Measurements from ENCODE around the gene LAMTOR2.

LAMTOR2 gene

GRCh38 chr1:156095906-156096508 is 41.4 kb downstream of the LAMTOR2 start:
- peak overlapping the region; percentile 35 for H3K4me3 Mint-ChIP-seq

GRCh38 chr1:156096640-156097391 is 42.2 kb downstream of the LAMTOR2 start:
- peaks cover 18% of the 10 kb centered on the region for H3K27me3 Mint-ChIP-seq
- H3K4me3 Mint-ChIP-seq = peak overlapping the region; percentile 72
- peak overlapping the region; percentile 97 for H3K27ac Mint-ChIP-seq
- H3K9me3 Mint-ChIP-seq = no peaks in the 10 kb centered on the region
- peaks cover 63% of the 10 kb centered on the region for H3K4me1 Mint-ChIP-seq (ENCODE audit: low read depth)
- peaks cover 5% of the 10 kb centered on the region for H3K36me3 Mint-ChIP-seq (ENCODE audit: low read depth)

More at GRCh38 chr1:156095906-156096508, 41.4 kb downstream of the LAMTOR2 start:
- peaks cover 55% of the 10 kb centered on the region for H3K4me1 Mint-ChIP-seq (ENCODE audit: low read depth)
- peaks cover 5% of the 10 kb centered on the region for H3K36me3 Mint-ChIP-seq (ENCODE audit: low read depth)
- H3K9me3 Mint-ChIP-seq = no peaks in the 10 kb centered on the region
- peaks cover 18% of the 10 kb centered on the region for H3K27me3 Mint-ChIP-seq
- H3K27ac Mint-ChIP-seq = peak overlapping the region; percentile 97

- Mint-ChIP-seq H3K36me3 (ENCODE audit: low read depth) (peaks cover 5% of the 10 kb centered on the region), H3K9me3 (no peaks in the 10 kb centered on the region), H3K27me3 (peaks cover 15% of the 10 kb centered on the region), H3K4me3 (peak overlapping the region; percentile 72), H3K27ac (peak overlapping the region; percentile 97), H3K4me1 (ENCODE audit: low read depth) (peaks cover 68% of the 10 kb centered on the region)
Observed at GRCh38 chr1:156097499-156098178, 43.1 kb downstream of the LAMTOR2 start.

- Mint-ChIP-seq H3K27ac (peak overlapping the region; percentile 97), H3K9me3 (no peaks in the 10 kb centered on the region), H3K27me3 (peaks cover 11% of the 10 kb centered on the region), H3K36me3 (ENCODE audit: low read depth) (peaks cover 5% of the 10 kb centered on the region), H3K4me1 (ENCODE audit: low read depth) (peaks cover 79% of the 10 kb centered on the region), H3K4me3 (no peak overlapping the region)
Observed at GRCh38 chr1:156098784-156099183, 44.2 kb downstream of the LAMTOR2 start.

GRCh38 chr1:156099282-156099681 is 44.7 kb downstream of the LAMTOR2 start:
- no peak overlapping the region for H3K4me3 Mint-ChIP-seq
- peaks cover 11% of the 10 kb centered on the region for H3K27me3 Mint-ChIP-seq
- peaks cover 5% of the 10 kb centered on the region for H3K36me3 Mint-ChIP-seq (ENCODE audit: low read depth)
- no peak overlapping the region for H3K27ac Mint-ChIP-seq
- peaks cover 84% of the 10 kb centered on the region for H3K4me1 Mint-ChIP-seq (ENCODE audit: low read depth)
- H3K9me3 Mint-ChIP-seq = no peaks in the 10 kb centered on the region

- Mint-ChIP-seq H3K9me3 (no peaks in the 10 kb centered on the region), H3K4me3 (peak overlapping the region; percentile 5), H3K27me3 (peaks cover 9% of the 10 kb centered on the region), H3K36me3 (ENCODE audit: low read depth) (peaks cover 5% of the 10 kb centered on the region), H3K4me1 (ENCODE audit: low read depth) (peaks cover 92% of the 10 kb centered on the region), H3K27ac (peak overlapping the region; percentile 61)
Observed at GRCh38 chr1:156100205-156100995, 45.8 kb downstream of the LAMTOR2 start.

GRCh38 chr1:156101880-156102279 is 47.3 kb downstream of the LAMTOR2 start:
- peaks cover 7% of the 10 kb centered on the region for H3K27me3 Mint-ChIP-seq
- no peak overlapping the region for H3K4me3 Mint-ChIP-seq
- peaks cover 92% of the 10 kb centered on the region for H3K4me1 Mint-ChIP-seq (ENCODE audit: low read depth)
- H3K36me3 Mint-ChIP-seq (ENCODE audit: low read depth) = peaks cover 3% of the 10 kb centered on the region
- peak overlapping the region; percentile 10 for H3K27ac Mint-ChIP-seq
- no peaks in the 10 kb centered on the region for H3K9me3 Mint-ChIP-seq

- Mint-ChIP-seq H3K4me3 (peak overlapping the region; percentile 26), H3K4me1 (ENCODE audit: low read depth) (peaks cover 92% of the 10 kb centered on the region), H3K27ac (peak overlapping the region; percentile 96), H3K36me3 (ENCODE audit: low read depth) (no peaks in the 10 kb centered on the region), H3K9me3 (no peaks in the 10 kb centered on the region), H3K27me3 (peaks cover 4% of the 10 kb centered on the region)
Observed at GRCh38 chr1:156102633-156103511, 48.3 kb downstream of the LAMTOR2 start.

GRCh38 chr1:156103521-156103947 is 49.0 kb downstream of the LAMTOR2 start:
- H3K27ac Mint-ChIP-seq = peak overlapping the region; percentile 96
- H3K36me3 Mint-ChIP-seq (ENCODE audit: low read depth) = no peaks in the 10 kb centered on the region
- peak overlapping the region; percentile 42 for H3K4me3 Mint-ChIP-seq
- H3K4me1 Mint-ChIP-seq (ENCODE audit: low read depth) = peaks cover 92% of the 10 kb centered on the region
- H3K9me3 Mint-ChIP-seq = no peaks in the 10 kb centered on the region
- H3K27me3 Mint-ChIP-seq = peaks cover 4% of the 10 kb centered on the region

- H3K4me1 Mint-ChIP-seq (ENCODE audit: low read depth) = peaks cover 95% of the 10 kb centered on the region
- no peaks in the 10 kb centered on the region for H3K9me3 Mint-ChIP-seq
- H3K36me3 Mint-ChIP-seq (ENCODE audit: low read depth) = no peaks in the 10 kb centered on the region
- peak overlapping the region; percentile 96 for H3K27ac Mint-ChIP-seq
- H3K4me3 Mint-ChIP-seq = peak overlapping the region; percentile 42
- peaks cover 4% of the 10 kb centered on the region for H3K27me3 Mint-ChIP-seq
Observed at GRCh38 chr1:156104065-156104810, 49.7 kb downstream of the LAMTOR2 start.

GRCh38 chr1:156104861-156105832 is 50.6 kb downstream of the LAMTOR2 start:
- Mint-ChIP-seq H3K4me3 (peak overlapping the region; percentile 83), H3K27ac (peak overlapping the region; percentile 96), H3K36me3 (ENCODE audit: low read depth) (no peaks in the 10 kb centered on the region), H3K9me3 (no peaks in the 10 kb centered on the region), H3K4me1 (ENCODE audit: low read depth) (peaks cover 91% of the 10 kb centered on the region), H3K27me3 (peaks cover 6% of the 10 kb centered on the region)

GRCh38 chr1:156106624-156107488 is 52.3 kb downstream of the LAMTOR2 start:
- Mint-ChIP-seq H3K4me1 (ENCODE audit: low read depth) (peaks cover 74% of the 10 kb centered on the region), H3K9me3 (no peaks in the 10 kb centered on the region)

More at GRCh38 chr1:156106624-156107488, 52.3 kb downstream of the LAMTOR2 start:
- Mint-ChIP-seq H3K4me3 (peak overlapping the region; percentile 83), H3K27ac (peak overlapping the region; percentile 96), H3K36me3 (ENCODE audit: low read depth) (no peaks in the 10 kb centered on the region), H3K27me3 (peaks cover 10% of the 10 kb centered on the region)

All from stimulated activated naive CD8-positive, alpha-beta T cell treated with anti-CD3 and anti-CD28 coated beads, Interleukin-15, Interleukin-2, amounts not matched to agents 100 ng/mL and 50 ng/mL, for 24 hours (primary cell).